ENCODE results near the gene PCNX4. TPM values are rescaled to one million over a fixed set of nuclear protein-coding genes. Genes with fewer than 3 reads are reported as not detected.

The PCNX4 gene
- total RNA-seq, 1 donor from 2014 or later = 79.0 TPM

- H3K27ac Mint-ChIP-seq = no peak overlapping the region
These were observed 112.5 kb downstream of the PCNX4 start for GRCh38 chr14:60204104-60204842.

DNA sequence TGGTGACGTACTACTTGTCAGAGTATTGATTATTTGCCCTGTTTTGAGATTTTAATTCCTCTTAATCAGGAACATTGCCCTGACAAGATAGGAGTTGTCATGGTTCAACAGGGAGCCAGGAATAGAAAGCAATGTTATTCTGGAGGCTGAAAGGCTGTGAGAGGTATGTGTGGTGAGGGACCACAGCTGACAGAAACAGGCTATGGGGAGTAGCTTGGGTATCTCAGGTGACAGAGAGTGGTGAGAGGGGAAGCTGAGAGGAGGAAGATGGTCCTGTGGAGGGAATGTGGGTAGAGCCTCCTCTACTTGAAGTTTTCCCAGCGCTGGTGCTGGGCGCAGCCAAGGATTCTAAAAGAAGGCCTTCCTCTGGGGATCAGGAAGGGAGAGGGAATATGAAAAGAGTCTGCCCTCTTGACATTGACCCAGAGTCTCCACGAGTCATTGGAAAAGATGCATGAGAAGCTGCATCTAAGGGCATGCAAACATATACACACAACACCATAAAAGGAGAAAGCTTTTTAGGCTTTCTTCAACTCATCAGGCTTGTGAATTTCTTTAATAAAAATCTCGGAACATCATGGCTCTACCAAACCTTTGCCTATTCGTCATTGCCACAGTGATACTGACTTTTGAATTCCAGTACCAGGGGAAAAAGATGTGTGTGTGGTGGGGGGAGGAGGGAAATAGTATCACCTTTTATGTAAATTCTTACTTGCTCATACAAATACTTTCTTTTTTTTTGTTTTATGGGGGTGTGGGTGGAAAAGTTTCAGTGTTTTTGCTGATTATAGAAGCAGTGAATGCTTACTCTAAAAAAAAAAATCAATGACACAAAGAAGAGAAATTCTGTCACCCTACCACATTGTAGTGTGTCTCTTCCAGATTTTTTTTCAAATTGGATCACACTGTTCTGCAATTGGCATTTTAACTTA lies 113.4 kb downstream of the PCNX4 start:
- peaks cover 22% of the 10 kb centered on the region for H3K27me3 Mint-ChIP-seq (ENCODE audit: low read depth)
- peaks cover 13% of the 10 kb centered on the region for H3K9me3 Mint-ChIP-seq
- H3K4me3 Mint-ChIP-seq = no peak overlapping the region
- DNase-seq (ENCODE audit: low spot score in 2 of 2, unreplicated experiment in 2 of 2) = no peak
- no peak overlapping the region for H3K27ac Mint-ChIP-seq
- H3K36me3 Mint-ChIP-seq = no peaks in the 10 kb centered on the region
- no peak for TF ChIP-seq CTCF (IDR thresholded peaks at IDR 0.05; ENCODE audit: unreplicated experiment)
- H3K4me1 Mint-ChIP-seq = no peaks in the 10 kb centered on the region

More at GRCh38 chr14:60204104-60204842, 112.5 kb downstream of the PCNX4 start:
- Mint-ChIP-seq H3K27me3 (ENCODE audit: low read depth) (peaks cover 22% of the 10 kb centered on the region), H3K36me3 (no peaks in the 10 kb centered on the region), H3K4me1 (no peaks in the 10 kb centered on the region), H3K9me3 (peaks cover 17% of the 10 kb centered on the region), H3K4me3 (no peak overlapping the region)
- no peak for DNase-seq (ENCODE audit: low spot score in 2 of 2, unreplicated experiment in 2 of 2)
- TF ChIP-seq CTCF (IDR thresholded peaks at IDR 0.05; ENCODE audit: unreplicated experiment) = no peak

- no peak overlapping the region for H3K27ac Mint-ChIP-seq
- peaks cover 22% of the 10 kb centered on the region for H3K27me3 Mint-ChIP-seq (ENCODE audit: low read depth)
- peaks cover 10% of the 10 kb centered on the region for H3K9me3 Mint-ChIP-seq
- H3K4me1 Mint-ChIP-seq = no peaks in the 10 kb centered on the region
- DNase-seq (ENCODE audit: low spot score in 2 of 2, unreplicated experiment in 2 of 2) = no peak
- no peaks in the 10 kb centered on the region for H3K36me3 Mint-ChIP-seq
- no peak for TF ChIP-seq CTCF (IDR thresholded peaks at IDR 0.05; ENCODE audit: unreplicated experiment)
- no peak overlapping the region for H3K4me3 Mint-ChIP-seq
These were observed 114.5 kb downstream of the PCNX4 start for GRCh38 chr14:60206249-60206670.

- H3K9me3 Mint-ChIP-seq = peaks cover 6% of the 10 kb centered on the region
- no peak for DNase-seq (ENCODE audit: low spot score in 2 of 2, unreplicated experiment in 2 of 2)
- H3K27ac Mint-ChIP-seq = no peak overlapping the region
- H3K4me3 Mint-ChIP-seq = no peak overlapping the region
- no peaks in the 10 kb centered on the region for H3K36me3 Mint-ChIP-seq
- no peak for TF ChIP-seq CTCF (IDR thresholded peaks at IDR 0.05; ENCODE audit: unreplicated experiment)
- no peaks in the 10 kb centered on the region for H3K4me1 Mint-ChIP-seq
- H3K27me3 Mint-ChIP-seq (ENCODE audit: low read depth) = peaks cover 22% of the 10 kb centered on the region
These were observed 115.3 kb downstream of the PCNX4 start for GRCh38 chr14:60206837-60207533.

DNA sequence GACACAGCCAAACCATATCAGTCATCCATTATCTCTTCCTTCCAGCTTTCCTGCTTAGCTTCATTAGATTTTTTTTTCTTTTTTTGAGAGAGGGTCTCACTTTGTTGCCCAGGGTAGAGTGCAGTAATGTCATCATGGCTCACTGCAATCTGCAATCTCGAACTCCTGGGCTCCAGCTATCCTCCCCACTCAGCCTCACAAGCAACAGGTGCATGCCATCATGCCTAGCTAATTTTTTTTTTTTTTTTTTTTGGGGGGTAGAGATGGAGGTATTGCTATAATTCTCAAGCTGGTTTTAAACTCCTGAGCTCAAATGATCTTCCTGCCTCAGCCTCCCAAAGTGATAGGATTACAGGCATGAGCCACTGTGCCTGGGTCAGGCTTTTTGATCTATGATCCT lies 119.0 kb downstream of the PCNX4 start:
- H3K4me3 Mint-ChIP-seq = no peak overlapping the region
- no peak overlapping the region for H3K27ac Mint-ChIP-seq
- H3K27me3 Mint-ChIP-seq (ENCODE audit: low read depth) = peaks cover 16% of the 10 kb centered on the region
- no peaks in the 10 kb centered on the region for H3K36me3 Mint-ChIP-seq
- H3K9me3 Mint-ChIP-seq = peaks cover 6% of the 10 kb centered on the region
- H3K4me1 Mint-ChIP-seq = no peaks in the 10 kb centered on the region
- DNase-seq (ENCODE audit: low spot score in 2 of 2, unreplicated experiment in 2 of 2) = no peak
- TF ChIP-seq CTCF (IDR thresholded peaks at IDR 0.05; ENCODE audit: unreplicated experiment) = no peak
